ENCODE results near the gene YWHAE.
"Not testable (repeated sequence)": the region's sequence is repeated elsewhere in the genome, so short reads cannot be mapped to it uniquely, and the experiment has no call there.

The YWHAE gene

DNA sequence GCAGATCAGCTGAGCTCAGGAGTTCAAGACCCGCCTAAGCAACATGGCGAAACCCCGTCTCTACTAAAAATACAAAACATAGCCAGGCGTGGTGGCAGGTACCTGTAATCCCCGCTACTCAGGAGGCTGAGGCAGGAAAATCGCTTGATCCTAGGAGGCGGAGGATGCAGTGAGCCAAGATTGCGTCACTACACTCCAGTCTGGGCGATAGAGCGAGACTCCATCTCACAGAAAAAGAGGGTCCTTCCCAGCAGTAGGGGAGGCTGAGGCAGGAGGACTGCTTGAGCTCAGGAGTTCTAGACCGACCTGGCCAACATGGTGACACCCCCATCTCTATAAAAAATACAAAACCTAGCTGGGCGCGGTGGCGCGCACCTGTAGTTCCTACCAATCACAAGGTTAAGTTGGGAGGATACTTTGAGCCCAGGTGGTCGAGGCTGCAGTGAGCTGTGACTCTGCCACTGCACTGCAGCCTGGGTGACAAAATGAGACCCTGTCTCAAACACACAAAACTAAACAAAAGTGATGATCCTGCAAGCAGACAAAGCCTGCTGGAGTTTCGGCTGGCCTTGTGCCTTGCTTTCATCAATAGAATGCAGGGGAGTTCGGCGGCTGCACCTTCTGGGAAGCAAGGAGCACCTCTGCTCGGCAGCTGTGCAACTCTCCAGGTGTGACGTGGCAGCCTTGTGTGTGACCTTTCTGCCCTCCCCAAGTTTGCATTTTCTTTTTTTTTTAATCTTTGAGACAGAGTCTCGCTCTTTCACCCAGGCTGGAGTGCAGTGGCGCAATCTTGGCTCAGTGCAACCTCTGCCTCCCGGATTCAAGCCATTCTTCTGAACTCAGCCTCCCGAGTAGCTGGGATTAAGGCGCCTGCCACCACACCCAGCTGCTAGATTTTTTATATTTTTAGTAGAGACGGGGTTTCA, 12.4 kb upstream of the YWHAE start:
- no peak for DNase-seq

GRCh38 chr17:1402262-1402586, 2.2 kb upstream of the YWHAE start:
- DNase-seq, result no peak

GRCh38 chr17:1398931-1399678, 917 bp downstream of the YWHAE start:
- no peak for DNase-seq

GRCh38 chr17:1398028-1398427, 2.0 kb downstream of the YWHAE start:
- DNase-seq, result no peak

GRCh38 chr17:1395876-1396665, 4.0 kb downstream of the YWHAE start:
- DNase-seq, result not testable (repeated sequence)

- no peak for DNase-seq
Measured at GRCh38 chr17:1391577-1391976, 8.4 kb downstream of the YWHAE start.

DNA sequence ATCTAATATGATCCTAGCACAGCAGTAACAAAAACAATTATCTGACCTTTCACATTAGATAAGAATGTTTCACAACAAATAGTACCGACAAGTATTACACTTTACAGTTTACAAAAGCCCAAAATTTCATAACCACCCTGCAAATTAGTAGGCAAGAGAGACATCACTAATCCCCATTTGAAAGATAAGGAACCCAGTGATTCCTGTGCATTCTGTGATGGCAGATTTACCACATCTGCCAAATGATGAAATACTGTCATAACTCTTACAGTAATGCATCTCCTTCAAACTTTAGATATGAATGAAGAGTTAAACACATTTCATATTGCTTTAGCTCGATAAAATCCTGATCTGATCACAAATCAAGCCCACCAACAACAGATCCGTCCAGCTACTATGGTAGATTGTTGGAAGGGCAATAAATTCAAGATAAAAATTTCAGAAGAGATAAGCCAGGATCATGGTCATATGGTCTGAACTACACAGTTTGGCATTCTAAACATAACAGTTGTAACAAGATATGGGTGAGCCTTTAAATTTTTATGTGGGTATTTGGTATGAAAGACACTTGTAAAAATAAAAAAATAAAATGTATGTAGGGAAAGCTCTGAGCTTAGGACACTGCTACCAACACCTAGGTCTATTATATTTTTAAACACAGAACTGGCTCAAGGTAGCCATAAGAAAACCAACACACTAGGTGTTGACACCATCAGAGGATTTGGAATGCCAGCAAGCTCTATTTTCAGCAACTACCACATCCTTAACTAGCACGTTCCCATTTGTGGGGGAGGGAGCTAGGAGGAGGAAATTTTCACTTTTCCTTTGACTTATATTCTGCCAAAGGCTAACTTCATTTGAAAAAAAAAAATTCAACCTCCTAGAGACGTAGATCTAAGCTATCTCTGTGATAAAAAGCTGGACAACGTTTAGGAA, 9.3 kb downstream of the YWHAE start:
- DNase-seq, result no peak

GRCh38 chr17:1387490-1388227, 12.4 kb downstream of the YWHAE start:
- DNase-seq, result not testable (repeated sequence)

DNA sequence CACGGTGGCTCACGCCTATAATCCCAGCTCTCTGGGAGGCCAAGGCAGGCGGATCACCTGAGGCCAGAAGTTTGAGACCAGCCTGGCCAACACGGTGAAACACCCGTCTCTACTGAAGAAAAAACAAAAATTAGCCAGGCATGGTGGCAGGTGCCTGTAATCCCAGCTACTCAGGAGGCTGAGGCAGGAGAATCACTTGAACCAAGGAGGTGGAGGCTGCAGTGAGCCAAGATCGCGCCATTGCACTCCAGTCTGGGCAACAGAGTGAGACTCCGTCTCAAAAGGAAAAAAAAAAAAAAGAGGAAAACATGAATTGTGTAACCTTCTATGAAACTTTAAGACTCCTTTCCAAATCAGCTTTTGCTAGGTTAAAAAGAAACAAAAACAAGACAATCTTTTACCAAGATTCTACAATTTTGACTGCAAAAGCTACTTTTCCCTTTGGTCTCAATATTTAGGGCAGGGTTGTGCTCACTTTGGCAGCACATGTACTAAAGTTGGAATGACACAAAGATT, 13.3 kb downstream of the YWHAE start:
- not testable (repeated sequence) for DNase-seq

DNA sequence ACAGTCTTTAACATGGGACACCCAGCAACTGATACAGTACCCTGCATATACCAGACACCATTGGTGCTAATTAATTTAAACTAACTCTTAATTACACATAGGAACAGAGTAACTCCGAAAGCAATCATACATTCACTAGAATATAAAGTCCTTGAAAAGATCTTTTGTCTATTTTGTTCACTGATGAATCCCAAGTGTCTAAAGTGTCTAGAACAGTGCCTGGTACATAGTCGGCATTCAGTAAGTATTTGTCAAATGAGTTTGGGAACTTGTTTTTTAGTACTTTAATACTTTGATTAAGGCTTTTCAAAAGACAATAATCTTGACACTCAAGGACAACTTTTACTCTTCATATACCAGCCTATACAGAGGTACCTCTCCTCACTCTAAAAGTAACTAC, 13.8 kb downstream of the YWHAE start:
- DNase-seq, result no peak

- no peak for DNase-seq
Measured at GRCh38 chr17:1385861-1386260, 14.2 kb downstream of the YWHAE start.

- DNase-seq, result no peak
Measured at GRCh38 chr17:1384905-1385435, 15.1 kb downstream of the YWHAE start.

- DNase-seq, result no peak
Measured at GRCh38 chr17:1379930-1380313, 20.1 kb downstream of the YWHAE start.

DNA sequence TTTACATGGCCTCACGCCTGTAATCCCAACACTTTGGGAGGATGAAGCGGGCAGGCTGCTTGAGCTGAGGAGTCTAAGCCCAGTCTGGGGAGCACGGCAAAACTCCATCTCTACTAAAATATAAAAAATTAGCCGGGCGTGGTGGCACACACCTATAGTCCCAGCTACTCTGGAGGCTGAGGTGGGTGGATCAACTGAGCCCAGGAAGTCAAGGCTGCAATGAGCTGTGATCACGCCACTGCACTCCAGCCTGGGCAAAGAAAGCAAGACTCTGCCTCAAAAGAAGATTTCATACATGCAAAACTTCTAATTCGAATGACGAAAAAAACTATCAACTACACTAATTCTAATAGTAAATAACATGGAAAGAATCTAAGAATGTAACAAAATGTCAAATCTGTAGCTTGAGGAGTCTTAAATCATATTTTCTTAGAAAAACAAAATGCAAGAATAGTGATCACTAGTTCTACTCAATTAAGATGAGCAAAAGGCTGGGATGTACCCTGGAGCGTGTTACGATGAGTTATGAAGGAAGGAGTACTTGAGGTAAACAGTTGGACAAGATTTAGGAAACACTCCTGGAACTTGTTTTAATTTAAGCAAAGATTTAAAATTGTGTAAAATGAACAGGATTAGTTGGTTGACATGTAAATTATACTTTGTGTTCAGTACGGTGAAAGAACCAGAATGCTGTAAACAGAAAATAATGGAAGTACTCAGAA, 20.7 kb downstream of the YWHAE start:
- DNase-seq, result no peak

- DNase-seq, result not testable (repeated sequence)
Measured at GRCh38 chr17:1378476-1378860, 21.6 kb downstream of the YWHAE start.

GRCh38 chr17:1377334-1377733, 22.7 kb downstream of the YWHAE start:
- DNase-seq, result no peak

DNA sequence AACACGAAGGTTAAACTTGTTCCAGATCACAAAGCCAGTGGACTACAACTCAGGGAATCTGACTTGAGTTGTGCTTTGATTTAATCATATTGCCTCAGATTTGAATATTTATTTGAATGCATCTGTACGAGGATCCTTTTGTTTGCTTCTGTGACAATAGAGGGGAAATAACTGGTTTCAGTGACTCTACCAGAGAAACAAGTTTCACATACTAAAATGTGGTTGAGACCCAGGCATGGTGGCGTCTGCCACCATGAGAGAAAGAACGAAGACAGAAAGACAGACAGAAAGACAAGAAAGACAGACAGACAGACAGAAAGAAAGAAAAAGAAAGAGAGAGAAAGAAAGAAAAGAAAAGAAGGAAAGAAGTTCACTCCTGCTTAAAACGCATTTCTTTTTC, 24.0 kb downstream of the YWHAE start:
- no peak for DNase-seq

DNA sequence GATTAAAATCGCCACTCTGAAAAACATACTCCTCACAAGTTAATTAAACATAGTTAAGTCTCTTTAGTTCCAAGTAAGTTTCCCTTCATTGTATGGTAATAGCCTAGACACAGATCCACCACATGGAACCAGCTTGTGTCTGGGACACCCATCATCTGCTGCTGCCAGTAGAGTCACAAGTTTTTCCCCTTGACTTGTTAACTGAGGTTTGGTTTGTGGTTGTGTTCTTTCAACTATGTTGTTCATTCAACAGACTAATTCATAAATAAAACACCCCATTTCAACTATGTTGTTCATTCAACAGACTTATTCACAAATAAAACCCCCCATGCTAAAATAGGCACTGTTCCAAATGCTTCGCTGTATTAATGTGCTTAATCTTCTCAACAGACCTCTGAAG, 24.4 kb downstream of the YWHAE start:
- no peak for DNase-seq

- DNase-seq, result no peak
Measured at GRCh38 chr17:1374431-1375177, 25.4 kb downstream of the YWHAE start.

Data from right forelimb (tissue), 1 donor.